SHP77 treated with DMSO at 0.1 percent for 48 hours (cell line): ENCODE measurements around the gene SOX13.

Experiments
- DNase-seq: peaks from one replicate; lab custom pipeline; 2025; lab: John Stamatoyannopoulos, UW

Gene SOX13

DNA sequence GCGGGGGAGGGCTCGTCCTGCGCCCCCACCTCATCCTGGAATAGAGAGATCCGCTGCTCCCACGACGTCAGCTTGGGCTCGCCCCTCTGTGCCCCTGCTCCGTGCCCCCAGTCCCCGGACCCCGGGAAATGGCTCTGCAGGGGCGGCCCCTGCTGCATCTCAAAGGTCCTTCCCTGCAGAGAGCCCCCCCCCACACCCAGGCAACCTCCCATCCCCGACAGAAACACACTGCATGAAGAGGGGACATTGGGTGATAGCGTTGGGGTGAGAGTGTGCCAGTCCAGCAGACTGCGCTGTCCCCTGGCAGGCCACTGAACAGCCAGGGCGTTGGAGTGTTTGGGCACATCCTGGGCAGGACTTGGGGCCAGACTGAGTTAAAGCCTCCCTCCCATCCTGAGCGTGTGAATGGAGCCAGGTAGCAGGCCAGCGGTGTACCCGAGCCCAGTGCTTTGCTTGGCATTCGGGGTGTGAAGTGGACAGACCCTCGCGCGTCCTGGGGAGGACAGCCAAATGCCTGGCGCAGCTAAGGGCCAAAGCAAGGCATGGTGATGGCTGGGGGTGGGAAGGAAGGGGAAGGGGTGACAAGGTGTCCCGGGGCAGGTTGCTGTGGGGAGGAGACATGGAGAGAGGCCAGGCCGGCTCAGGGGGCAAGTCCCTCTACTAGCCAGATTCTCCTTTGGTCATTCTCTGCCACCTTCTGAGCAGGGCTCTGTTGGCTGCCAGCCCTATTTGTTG lies 79.6 kb downstream of the SOX13 start:
- no peak for DNase-seq

DNA sequence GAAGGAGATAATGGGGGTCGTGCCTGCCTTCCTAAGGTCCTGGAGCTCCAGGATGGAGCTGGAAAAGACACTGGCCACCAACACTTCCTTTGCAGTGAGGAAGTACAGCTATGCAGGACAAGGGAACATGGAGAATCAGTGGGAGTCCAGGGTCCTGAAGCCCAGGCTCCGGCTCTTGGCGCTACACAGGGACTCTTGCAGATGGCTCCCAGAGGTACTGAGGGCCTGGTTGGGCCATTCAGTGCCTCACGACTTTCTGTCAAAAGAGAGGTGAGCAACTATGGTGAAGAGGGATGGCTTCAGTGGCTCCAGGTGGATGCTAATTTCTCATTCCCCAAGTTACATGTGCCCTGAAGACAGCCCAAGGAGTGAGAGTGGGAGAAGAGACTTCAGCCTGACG lies 80.8 kb downstream of the SOX13 start:
- DNase-seq: no peak

DNA sequence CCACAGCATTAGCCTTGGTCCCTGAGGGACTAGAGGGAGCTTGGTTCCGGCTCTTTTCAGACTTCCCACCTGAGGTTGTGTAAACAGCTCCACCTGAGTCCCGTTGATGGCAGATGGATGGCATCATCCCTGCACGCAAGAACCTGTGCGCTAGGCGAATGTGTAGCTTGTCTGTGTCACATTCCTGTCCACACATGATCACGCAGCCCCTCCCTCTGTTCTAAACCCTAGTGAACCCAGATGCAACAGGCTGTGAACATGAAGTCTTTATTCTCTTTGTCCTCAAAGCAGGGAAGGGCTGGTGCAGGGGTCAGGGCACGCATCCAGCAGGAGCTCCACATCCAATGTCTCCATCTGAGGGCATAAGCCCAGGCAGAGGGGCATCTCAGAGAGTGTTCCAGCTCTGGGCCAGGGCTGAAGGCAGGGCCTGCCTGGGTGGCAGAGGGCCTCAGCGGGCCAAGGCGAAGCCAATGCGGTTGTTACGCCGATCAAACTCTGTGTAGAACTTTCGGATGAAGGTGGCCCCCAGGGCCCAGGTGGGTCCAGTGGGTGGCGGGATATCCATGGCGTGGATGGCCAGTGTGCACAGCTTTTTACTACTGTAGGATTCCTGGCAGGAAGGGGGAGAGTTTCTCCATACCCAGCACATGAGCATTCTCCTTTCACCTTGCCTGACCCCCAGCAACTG lies 81.8 kb downstream of the SOX13 start:
- DNase-seq: no peak

DNA sequence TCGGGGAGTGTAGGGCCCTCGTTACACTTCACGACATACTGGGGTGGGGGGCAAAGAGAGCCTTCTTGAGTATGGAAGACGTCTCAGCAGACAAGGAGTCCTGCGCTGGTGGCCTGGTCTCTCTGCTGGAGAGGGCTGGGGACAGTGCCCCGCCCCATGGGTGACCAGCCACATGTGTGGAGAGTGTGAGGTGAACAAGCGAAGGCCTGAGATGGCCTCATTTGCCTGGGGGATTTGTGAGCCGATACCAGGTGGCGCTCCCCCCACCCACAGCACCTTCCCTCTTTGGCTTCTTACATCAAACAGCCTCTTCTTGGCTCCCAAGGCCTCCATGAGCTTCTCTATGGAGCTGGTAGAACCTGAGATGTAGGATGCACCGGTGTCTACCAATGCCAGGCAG lies 83.0 kb downstream of the SOX13 start:
- no peak for DNase-seq

- DNase-seq: no peak
Observed at GRCh38 chr1:204157962-204158361, 85.0 kb downstream of the SOX13 start.

DNA sequence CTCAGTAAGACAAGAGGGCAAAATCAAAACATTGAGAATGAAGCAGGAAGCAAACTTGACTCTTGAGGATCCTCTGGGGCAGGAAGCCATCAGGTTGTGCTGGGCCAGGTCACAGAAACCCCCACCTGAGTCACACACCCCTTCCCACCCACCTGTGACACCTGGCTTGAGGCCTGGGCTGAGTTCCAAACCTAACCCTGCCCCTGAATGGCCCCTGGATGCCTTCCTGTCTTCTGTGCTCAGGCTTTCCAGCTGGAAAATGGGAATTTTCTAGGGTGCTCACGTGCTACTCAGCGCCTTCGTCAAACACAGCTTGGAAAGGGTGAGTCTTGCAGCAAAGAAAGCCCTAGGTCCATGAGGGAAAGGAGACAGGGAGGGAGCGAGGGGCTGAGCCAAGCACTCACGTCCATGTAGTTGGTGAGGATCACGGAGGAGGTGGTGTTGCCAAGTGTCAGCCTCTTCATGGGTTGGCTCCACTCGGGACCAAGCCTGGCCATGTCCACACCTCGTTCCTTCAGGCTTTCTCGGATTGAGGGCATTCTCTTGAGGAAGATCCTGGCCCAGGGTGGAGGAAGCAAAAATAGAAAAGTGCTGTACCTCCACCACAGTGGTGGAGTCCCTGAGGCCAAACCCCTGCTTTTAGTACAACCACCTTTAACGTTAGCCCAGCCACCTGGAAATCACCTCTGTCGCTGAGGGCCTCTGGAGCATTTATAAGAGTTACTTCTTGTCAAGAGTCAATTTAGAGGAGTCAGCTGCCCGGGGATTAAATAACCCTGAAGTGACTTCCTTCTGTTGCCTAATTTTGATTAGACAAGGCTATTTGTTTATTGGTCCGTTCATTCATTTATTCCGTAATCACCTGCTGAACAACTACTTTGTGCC lies 88.9 kb downstream of the SOX13 start:
- no peak for DNase-seq

DNA sequence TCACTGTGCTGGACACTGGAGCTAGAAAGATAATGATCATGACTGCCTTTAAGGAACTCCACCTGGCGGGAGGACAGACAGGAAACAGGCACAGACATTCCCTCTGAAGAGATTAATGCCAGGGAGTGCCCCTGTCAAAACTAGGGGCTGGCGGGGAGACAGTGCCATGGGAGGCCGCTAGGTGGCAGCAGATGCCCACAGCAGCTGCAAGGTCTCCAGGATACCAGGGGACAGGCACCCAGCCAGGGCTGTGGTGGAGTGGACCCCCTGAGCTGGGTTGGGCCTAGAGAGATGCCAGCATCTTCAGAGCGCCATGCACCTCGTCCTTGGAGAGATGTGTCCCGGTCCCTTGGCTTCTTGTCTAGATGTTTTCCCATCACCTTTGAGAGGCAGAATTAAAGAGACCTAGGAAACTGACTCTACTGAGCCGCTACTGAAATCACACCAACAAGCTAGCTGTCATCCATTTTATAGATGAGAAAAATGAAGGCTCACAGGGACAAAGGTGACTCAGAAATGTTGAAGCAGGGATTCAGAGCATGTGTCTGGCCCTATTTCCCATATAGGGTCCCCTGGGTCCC lies 89.7 kb downstream of the SOX13 start:
- DNase-seq: peak; percentile 58

GRCh38 chr1:204166219-204166618 lies 93.3 kb downstream of the SOX13 start, which contains the start of gene REN:
Gene REN (minus strand): TSS chr1:204166337. CDS start chr1:204166293, 44 bp downstream.
- no peak for DNase-seq

GRCh38 chr1:204167730-204168129 lies 94.8 kb downstream of the SOX13 start:
- no peak for DNase-seq

GRCh38 chr1:204169858-204170257 lies 96.9 kb downstream of the SOX13 start:
- DNase-seq: no peak

- no peak for DNase-seq
Observed at GRCh38 chr1:204170494-204171155, 97.7 kb downstream of the SOX13 start.

GRCh38 chr1:204171751-204172178 lies 98.8 kb downstream of the SOX13 start:
- no peak for DNase-seq

GRCh38 chr1:204172404-204173029 lies 99.6 kb downstream of the SOX13 start:
- no peak for DNase-seq

GRCh38 chr1:204174958-204175357 lies 102.0 kb downstream of the SOX13 start:
- DNase-seq: no peak

DNA sequence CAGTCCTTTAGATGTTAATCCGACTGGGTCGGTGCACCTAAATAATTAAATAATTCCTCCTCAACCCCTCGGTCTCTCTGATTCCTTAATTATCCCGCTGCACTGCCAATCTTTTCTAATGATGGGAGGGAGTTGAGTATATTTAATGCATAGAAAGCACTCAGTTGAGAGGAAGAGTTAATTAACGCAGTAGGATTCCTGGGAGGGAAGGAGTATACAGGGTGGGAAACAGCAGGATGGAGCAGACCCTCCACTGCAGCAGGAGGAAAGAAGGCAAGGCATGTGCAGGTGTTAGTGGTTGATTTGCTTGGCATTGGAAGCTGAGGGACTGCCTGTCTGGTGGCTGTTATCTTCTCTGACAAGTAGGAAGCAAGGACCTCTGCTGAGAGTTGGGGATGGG lies 103.1 kb downstream of the SOX13 start:
- DNase-seq: no peak

DNA sequence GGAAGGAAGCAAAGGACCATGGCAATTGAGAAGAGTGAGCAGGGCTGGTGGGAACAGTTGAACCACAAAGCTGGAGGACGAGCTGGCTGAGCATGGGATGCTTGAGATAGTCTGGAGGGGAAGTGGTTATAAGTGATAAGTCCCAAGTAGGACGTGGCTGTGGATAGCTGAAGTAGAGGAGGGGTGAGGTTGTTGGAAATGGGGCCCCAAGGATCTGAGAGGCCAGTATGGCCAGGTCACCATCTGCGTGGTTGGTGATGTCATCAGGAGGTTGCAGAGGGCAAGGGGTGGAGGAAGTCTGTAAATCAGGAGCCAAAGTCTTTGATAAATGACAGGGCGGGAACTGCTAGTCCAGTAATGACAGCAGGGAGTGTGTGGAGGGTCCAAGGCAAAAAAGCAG lies 104.2 kb downstream of the SOX13 start:
- no peak for DNase-seq
